ENCODE results near the gene MRRF.

DNA sequence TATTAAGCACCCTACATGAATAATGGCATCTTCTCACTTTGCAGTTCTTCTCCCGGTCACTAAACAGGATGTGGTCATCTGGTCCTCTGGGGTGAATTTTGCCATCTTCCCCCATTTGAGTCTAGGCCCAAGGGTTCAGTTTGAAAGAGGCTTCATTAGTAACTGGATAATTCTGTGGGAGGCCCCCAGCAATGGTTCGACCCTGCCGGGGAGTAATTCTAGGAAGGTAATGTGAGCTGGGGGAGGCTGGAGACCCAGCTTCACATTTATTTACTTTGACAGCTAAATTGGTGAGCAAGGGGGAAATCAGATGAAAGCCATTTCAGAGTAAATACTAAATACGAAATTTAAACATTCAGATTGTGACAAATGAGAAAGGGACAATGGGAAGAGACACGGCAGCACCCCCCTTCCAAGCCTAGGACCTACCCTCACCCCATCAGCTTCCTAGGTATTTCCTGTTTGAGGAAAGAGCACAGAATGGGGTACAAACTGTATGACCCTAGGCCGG, 31.8 kb upstream of the MRRF start:
- TF ChIP-seq, protein P1, sequence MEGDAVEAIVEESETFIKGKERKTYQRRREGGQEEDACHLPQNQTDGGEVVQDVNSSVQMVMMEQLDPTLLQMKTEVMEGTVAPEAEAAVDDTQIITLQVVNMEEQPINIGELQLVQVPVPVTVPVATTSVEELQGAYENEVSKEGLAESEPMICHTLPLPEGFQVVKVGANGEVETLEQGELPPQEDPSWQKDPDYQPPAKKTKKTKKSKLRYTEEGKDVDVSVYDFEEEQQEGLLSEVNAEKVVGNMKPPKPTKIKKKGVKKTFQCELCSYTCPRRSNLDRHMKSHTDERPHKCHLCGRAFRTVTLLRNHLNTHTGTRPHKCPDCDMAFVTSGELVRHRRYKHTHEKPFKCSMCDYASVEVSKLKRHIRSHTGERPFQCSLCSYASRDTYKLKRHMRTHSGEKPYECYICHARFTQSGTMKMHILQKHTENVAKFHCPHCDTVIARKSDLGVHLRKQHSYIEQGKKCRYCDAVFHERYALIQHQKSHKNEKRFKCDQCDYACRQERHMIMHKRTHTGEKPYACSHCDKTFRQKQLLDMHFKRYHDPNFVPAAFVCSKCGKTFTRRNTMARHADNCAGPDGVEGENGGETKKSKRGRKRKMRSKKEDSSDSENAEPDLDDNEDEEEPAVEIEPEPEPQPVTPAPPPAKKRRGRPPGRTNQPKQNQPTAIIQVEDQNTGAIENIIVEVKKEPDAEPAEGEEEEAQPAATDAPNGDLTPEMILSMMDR (IDR thresholded peaks at IDR 0.05) = no peak
- TF ChIP-seq POLR2A (IDR thresholded peaks at IDR 0.05) = no peak
